ENCODE measurements around the gene CLIC1.

The CLIC1 gene
- 48.2 to 315 (median 108) reads per million in 3 experiments for total RNA-seq

- peak; percentile 47 for DNase-seq
Observed at GRCh38 chr6:31736021-31736767, at the start of gene CLIC1. Gene CLIC1, minus strand, starts transcription at chr6:31736530. Its CDS starts 230 bp downstream, at chr6:31736300.

DNA sequence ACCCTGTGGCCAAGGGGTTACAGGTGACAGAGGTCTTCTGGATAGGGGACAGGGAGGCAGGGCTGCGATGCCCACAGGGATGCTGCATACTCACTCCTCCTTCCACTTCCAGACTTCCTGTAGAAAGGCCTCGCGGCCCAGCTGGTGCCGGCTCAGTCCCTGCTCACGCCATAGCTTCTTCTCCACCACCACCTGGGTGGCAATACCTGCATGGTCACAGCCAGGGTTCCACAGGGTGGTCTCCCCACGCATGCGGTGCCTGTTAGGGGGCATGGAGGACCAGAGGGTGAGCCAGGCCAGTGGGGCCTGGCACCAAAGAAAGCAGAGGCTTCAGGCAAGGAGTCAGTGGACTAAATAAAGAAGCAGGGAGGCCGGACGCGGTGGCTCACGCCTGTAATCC is 49.1 kb upstream of the CLIC1 start:
- no peak for DNase-seq

- DNase-seq, result no peak
Observed at GRCh38 chr6:31784098-31784925, 48.0 kb upstream of the CLIC1 start.

- DNase-seq, result no peak
Observed at GRCh38 chr6:31782126-31782855, 46.0 kb upstream of the CLIC1 start.

- no peak for DNase-seq
Observed at GRCh38 chr6:31781244-31782125, 45.2 kb upstream of the CLIC1 start.

GRCh38 chr6:31780507-31781243 is 44.3 kb upstream of the CLIC1 start:
- no peak for DNase-seq

- no peak for DNase-seq
Observed at GRCh38 chr6:31779908-31780307, 43.6 kb upstream of the CLIC1 start.

- DNase-seq, result no peak
Observed at GRCh38 chr6:31778999-31779885, 42.9 kb upstream of the CLIC1 start.

DNA sequence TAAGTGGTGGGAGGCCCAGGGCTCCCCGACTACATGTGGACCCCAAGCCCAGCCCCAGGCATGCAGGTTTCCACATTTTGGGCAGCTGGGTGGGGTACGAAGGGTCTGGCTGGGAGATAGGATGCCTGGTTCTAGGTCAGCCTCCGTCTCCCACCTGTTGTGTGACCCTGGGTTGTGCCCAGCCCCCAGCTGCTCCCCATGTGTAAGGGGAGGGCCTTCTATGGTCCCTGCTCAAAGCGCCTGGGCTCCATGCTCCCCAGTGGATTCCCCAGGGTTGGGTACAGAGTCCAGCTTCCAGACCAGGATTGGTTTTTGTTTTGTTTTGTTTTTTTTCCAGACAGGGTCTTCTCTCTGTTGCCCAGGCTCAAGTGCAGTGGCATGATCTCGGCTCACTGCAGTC is 41.9 kb upstream of the CLIC1 start:
- no peak for DNase-seq

GRCh38 chr6:31777667-31778050 is 41.3 kb upstream of the CLIC1 start:
- DNase-seq, result no peak

DNA sequence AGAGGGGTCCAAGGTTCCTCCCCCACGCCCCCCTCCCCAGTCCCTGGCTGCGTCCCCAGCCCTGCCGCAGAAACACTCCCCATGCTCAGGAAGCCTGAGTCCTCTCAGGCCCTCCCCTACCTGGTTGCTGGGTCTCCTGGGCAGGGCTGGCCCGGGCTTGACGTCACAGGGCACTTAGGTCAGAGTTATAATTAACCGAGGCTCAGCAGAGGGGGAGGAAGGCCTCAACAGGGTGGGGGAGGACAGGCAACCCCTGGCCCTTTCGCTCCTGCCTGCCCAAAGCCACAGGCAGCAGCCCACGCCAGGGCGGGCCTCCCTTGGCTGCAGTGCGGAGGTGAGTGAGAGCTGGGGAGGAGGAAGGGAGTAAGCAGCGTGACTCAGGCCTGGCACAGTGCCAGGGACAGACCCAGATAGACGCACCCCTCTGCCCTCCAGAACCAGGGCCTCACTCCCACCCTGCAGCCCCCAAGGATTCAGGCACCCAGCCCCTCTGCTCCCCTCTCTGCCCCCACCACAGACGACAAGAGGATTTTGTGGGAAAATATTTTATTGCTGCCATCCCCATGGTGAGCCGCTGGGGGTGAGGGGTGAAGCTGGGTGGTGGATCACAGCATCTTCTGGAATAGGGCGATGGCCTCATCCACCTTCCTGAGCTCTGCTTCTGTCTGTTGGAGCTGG is 40.8 kb upstream of the CLIC1 start, which contains the start of gene VWA7:
VWA7 (minus strand) TSS at position 340 of the 678 bp plus-strand sequence. CDS start 549 bp downstream, outside the sequence.
- peak; percentile 54 for DNase-seq

- no peak for DNase-seq
Observed at GRCh38 chr6:31776485-31776988, 40.2 kb upstream of the CLIC1 start.

DNA sequence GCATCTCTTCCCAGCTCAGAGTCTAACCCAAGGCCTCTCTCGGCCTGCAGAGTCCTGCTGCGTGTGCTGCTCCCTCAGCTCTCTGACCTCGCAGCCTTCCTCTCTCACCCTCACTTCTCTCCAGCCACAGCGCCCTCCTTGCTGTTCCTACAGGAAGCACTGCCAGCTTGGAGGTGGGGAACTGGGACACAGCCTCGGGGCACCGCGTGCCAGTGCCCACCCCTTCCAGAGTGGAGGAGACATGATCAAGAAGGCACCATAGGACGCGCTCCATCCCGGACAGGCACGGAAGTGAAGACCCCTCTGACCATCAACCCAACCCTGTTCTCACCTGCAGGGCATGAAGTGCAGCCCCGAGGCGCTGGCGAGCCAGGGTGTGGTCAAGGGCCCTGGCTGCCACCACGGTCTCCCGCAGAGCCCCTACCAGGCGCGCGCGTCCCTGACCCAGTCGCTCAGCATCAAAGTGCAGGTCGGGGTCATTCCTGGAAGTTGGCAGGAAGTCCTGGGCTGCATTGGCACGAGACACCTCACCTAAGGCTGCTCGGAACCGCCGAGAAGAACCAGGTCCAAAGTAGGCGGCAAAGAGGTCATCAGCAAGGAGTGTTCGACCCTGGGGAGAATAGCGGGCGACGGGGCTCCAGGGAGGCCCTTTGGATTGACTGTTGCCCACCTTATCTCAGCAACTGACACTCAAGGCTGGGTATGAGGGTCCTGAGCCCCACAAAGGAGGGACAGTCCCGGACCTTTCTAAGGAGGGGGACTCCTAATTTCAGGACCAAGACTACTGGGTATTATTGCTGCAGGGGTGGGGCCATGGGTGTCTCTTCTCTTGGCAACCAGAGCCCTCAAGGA is 39.5 kb upstream of the CLIC1 start:
- no peak for DNase-seq

DNA sequence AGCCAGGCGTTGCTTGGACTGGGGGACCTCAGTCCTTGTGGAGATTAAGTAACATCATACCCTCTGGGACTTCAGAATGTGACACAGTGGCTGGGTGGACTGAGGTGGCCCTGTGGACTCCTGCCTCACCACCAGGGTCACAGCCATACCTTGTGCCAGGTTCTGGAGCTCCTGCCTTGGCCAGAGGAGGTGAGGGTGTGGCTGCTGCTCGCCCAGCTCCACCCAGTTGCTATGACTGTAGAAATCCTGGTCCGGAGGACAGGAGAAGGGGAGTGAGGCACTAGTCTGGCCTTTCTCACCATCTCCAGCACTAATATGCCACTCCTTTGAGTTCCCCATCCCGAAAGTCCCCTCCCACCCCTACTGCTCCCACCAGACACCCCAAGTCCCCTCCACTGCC is 38.9 kb upstream of the CLIC1 start:
- no peak for DNase-seq

GRCh38 chr6:31771992-31772358 is 35.6 kb upstream of the CLIC1 start:
- no peak for DNase-seq

DNA sequence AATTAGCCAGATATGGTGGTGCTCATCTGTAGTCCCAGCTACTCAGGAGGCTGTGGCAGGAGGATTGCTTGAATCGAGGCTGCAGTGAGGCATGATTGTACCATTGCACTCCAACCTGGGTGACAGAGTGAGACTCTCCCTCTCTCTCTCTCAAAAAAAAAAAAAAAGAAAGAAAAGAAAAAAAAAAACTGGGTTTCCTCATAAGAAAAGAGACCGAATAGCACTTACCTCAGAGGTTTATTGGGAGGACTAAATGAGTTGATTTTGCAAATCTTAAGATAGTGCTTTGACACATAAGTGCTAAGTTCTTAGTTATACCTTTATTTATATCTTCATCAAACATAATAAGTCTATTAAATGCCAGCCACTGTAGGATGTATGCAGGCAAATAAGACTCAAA is 34.5 kb upstream of the CLIC1 start:
- DNase-seq, result no peak

DNA sequence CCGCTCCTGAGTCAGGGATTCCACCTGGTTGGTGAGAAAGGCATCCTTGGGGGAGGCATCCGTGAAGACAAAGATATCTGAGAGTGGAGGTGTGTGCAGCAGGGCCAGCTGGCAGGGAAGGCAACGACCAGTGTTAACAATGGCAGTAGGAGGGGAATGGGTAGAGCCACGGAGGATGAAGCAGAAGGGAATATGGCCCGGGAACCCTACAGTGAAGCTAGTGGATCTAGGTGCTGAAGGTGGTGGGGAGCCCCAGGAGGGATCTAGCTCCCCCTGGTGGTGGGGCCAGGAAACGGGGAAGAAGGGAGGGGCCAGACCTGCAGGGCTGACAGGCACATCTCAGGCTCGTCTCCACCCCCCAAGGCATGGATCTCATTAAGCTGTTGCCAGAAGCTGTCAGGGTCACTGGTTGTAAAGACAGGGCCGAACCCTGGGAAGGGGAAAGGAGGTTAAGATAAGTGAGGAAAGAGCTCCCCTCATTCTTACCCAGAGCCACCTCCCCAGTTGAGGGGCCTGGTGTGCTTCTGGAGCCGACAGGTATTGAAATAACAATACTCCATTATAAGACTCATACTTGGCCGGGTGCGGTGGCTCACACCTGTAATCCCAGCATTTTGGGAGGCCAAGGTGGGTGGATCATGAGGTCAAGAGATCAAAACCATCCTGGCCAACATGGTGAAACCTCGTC is 33.5 kb upstream of the CLIC1 start:
- peak; percentile 74 for DNase-seq

Measured in central memory CD4-positive, alpha-beta T cell (primary cell).